Astrocyte (in vitro differentiated cells and primary cell): ENCODE results near the gene PTK6. TPM values are rescaled to one million over a fixed set of nuclear protein-coding genes. Genes with fewer than 3 reads are reported as not detected.

ENCODE experiments used
- DNase-seq: peaks from one replicate; pipeline ENCODE4 v3.0.0-alpha.2; 2010; ENCODE audit warnings: low read depth
- FAIRE-seq: peaks from 2 replicates; lab custom pipeline; 2011; peaks lifted over from hg19 to GRCh38; lab: Jason Lieb, UNC
- H2AFZ ChIP-seq: 2 replicates; pipeline ENCODE4 v1.6.0; 2012; ENCODE audit warnings: low read depth, low read length, inconsistent platforms
- H3K27ac ChIP-seq: 2 replicates; pipeline ENCODE4 v1.5.1; 2011; ENCODE audit warnings: low read depth, low read length, inconsistent platforms
- H3K27me3 ChIP-seq: 2 replicates; pipeline ENCODE4 v1.6.0; 2011; ENCODE audit warnings: low read length, inconsistent platforms; ENCODE audit not compliant: insufficient read depth
- H3K36me3 ChIP-seq: 2 replicates; pipeline ENCODE4 v1.5.1; 2011; ENCODE audit warnings: low read length, inconsistent platforms; ENCODE audit not compliant: insufficient read depth
- H3K4me1 ChIP-seq: 2 replicates; pipeline ENCODE4 v1.5.1; 2011; ENCODE audit warnings: low read length, inconsistent platforms; ENCODE audit not compliant: insufficient read depth
- H3K4me2 ChIP-seq: 2 replicates; pipeline ENCODE4 v1.6.0; 2012; ENCODE audit warnings: low read length, inconsistent platforms
- H3K4me3 ChIP-seq: 2 replicates; pipeline ENCODE4 v1.5.1; 2011; ENCODE audit warnings: low read depth, mild to moderate bottlenecking, low read length, inconsistent platforms; ENCODE audit not compliant: insufficient read depth
- H3K79me2 ChIP-seq: 2 replicates; pipeline ENCODE4 v1.6.0; 2012; ENCODE audit warnings: mild to moderate bottlenecking, low read length, inconsistent platforms; ENCODE audit not compliant: insufficient read depth
- H3K9ac ChIP-seq: 2 replicates; pipeline ENCODE4 v1.6.0; 2012; ENCODE audit warnings: mild to moderate bottlenecking, low read length, inconsistent platforms
- H3K9me3 ChIP-seq: 2 replicates; pipeline ENCODE4 v1.5.1; 2012; ENCODE audit warnings: low read depth, mild to moderate bottlenecking, low read length, inconsistent platforms; ENCODE audit not compliant: insufficient read depth
- H4K20me1 ChIP-seq: 2 replicates; pipeline ENCODE4 v1.6.0; 2012; ENCODE audit warnings: low read length, inconsistent platforms; ENCODE audit not compliant: insufficient read depth
- H3K27ac Mint-ChIP-seq: one replicate; pipeline ENCODE4 v1.8.0; 2021; ENCODE audit warnings: mild to moderate bottlenecking, mixed read lengths; ENCODE audit not compliant: unreplicated experiment
- H3K27me3 Mint-ChIP-seq: one replicate; pipeline ENCODE4 v1.8.0; 2021; ENCODE audit warnings: low read depth, mixed read lengths; ENCODE audit not compliant: unreplicated experiment
- H3K36me3 Mint-ChIP-seq: one replicate; pipeline ENCODE4 v1.8.0; 2021; ENCODE audit warnings: low read depth, mixed read lengths; ENCODE audit not compliant: unreplicated experiment
- H3K4me1 Mint-ChIP-seq: one replicate; pipeline ENCODE4 v1.8.0; 2021; ENCODE audit warnings: low read depth, mixed read lengths; ENCODE audit not compliant: unreplicated experiment
- H3K4me3 Mint-ChIP-seq: one replicate; pipeline ENCODE4 v1.8.0; 2021; ENCODE audit warnings: mild to moderate bottlenecking, moderate library complexity, mixed read lengths; ENCODE audit not compliant: unreplicated experiment
- H3K9me3 Mint-ChIP-seq: one replicate; pipeline ENCODE4 v1.8.0; 2021; ENCODE audit warnings: mild to moderate bottlenecking, mixed read lengths; ENCODE audit not compliant: unreplicated experiment
- EZH2 ChIP-seq: IDR thresholded peaks from 2 replicates; pipeline ENCODE4 v1.6.1; 2012; ENCODE audit warnings: mild to moderate bottlenecking, low read length, inconsistent platforms; ENCODE audit not compliant: insufficient read depth
- total RNA-seq: library from RNA; stranded (reverse); gene quantifications from 2 replicates; pipeline ENCODE4 v1.2.1, GENCODE V29; 2021
- TF ChIP-seq, protein P1 (sequence below): IDR thresholded peaks from 2 replicates; pipeline ENCODE4 v1.5.1; 2011; ENCODE audit warnings: low read depth, mild to moderate bottlenecking, inconsistent platforms, low read length, moderate library complexity; ENCODE audit not compliant: insufficient read depth

Gene PTK6
- total RNA-seq, 1 donor from 2014 or later: 0.18 TPM

DNA sequence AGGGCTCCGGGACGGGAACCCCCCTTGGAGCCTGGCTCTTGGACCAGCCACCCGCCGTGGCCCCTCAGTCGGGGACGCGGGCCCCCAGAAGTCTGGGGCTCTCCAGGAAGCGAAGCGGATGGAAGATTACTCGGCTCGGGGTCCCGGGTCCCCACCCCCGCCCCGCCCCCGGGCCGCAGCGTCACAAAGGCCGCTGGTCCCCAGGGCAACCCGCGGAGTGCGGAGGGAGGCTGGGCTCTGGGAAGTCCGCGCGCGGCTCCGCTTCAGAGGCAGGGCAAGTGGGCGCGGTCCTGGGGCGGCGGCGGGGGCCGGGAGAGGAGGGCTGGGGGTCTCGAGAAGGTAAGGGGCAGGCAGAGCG lies 16.7 kb upstream of the PTK6 start, which contains the start of gene FNDC11:
Gene FNDC11 (plus strand): TSS at position 227 of the 358 bp plus-strand sequence. CDS start 1,505 bp downstream, outside the sequence.
- peak within 1 kb of the TSS; percentile 56 for H3K4me3 ChIP-seq
- H3K36me3 Mint-ChIP-seq: no peaks in the 10 kb centered on the region
- TF ChIP-seq EZH2: peak; percentile 0
- TF ChIP-seq, protein P1, sequence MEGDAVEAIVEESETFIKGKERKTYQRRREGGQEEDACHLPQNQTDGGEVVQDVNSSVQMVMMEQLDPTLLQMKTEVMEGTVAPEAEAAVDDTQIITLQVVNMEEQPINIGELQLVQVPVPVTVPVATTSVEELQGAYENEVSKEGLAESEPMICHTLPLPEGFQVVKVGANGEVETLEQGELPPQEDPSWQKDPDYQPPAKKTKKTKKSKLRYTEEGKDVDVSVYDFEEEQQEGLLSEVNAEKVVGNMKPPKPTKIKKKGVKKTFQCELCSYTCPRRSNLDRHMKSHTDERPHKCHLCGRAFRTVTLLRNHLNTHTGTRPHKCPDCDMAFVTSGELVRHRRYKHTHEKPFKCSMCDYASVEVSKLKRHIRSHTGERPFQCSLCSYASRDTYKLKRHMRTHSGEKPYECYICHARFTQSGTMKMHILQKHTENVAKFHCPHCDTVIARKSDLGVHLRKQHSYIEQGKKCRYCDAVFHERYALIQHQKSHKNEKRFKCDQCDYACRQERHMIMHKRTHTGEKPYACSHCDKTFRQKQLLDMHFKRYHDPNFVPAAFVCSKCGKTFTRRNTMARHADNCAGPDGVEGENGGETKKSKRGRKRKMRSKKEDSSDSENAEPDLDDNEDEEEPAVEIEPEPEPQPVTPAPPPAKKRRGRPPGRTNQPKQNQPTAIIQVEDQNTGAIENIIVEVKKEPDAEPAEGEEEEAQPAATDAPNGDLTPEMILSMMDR: no peak
- peak within 1 kb of the TSS; percentile 71 for H2AFZ ChIP-seq
- H3K4me2 ChIP-seq: peak within 1 kb of the TSS; percentile 87
- DNase-seq (no peak), FAIRE-seq (no peak)
- H3K4me3 Mint-ChIP-seq: peak within 1 kb of the TSS; percentile 57
- no peaks in the 10 kb centered on the region for H3K79me2 ChIP-seq
- H3K27ac Mint-ChIP-seq: peak within 1 kb of the TSS; percentile 41
- no peaks in the 10 kb centered on the region for H3K9me3 ChIP-seq
- H3K4me1 ChIP-seq: no peaks in the 10 kb centered on the region
- peak within 1 kb of the TSS; percentile 52 for H3K9ac ChIP-seq
- no peaks in the 10 kb centered on the region for H4K20me1 ChIP-seq
- H3K36me3 ChIP-seq: no peaks in the 10 kb centered on the region
- no peaks in the 10 kb centered on the region for H3K4me1 Mint-ChIP-seq
- H3K27ac ChIP-seq: no peak within 1 kb of the TSS
- no peaks in the 10 kb centered on the region for H3K9me3 Mint-ChIP-seq
- no peaks in the 10 kb centered on the region for H3K27me3 ChIP-seq
- no peaks in the 10 kb centered on the region for H3K27me3 Mint-ChIP-seq

DNA sequence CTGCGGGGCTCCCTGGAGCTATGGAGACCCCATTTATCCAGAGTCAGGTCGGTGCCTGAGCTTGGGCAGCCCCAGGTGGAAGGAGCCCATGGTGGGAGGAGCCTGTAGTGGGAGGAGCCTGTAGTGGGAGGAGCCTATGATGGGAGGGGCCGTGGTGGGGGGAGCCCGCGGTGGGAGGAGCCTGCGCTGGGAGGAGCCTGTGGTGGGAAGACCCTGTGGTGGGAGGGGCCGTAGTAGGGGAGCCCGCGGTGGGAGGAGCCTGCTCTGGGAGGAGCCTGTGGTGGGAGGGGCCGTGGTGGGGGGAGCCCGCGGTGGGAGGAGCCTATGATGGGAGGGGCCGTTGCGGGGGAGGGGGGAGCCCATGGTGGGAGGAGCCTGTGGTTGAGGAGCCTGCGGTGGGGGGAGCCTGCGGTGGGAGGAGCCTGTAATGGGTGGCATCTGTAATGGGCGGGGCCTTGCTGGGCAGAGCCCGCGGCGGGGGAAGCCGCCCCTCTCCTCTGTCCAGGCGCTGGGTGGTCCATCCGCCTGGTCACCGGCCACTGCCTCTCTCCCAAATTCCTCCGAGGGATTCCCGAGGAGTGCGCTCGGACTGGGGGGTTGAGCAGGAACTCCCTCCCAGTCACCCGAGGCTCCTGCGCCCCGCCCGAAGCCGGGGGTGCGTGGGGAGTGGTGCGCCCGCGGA lies 16.2 kb upstream of the PTK6 start:
- Histone ChIP-seq H3K9me3 (no peaks in the 10 kb centered on the region), H3K4me3 (peak overlapping the region; percentile 56), H3K27me3 (no peaks in the 10 kb centered on the region), H3K27ac (no peak overlapping the region), H3K79me2 (no peaks in the 10 kb centered on the region), H3K4me2 (peak overlapping the region; percentile 87), H3K36me3 (no peaks in the 10 kb centered on the region), H3K9ac (peak overlapping the region; percentile 52), H4K20me1 (no peaks in the 10 kb centered on the region), H2AFZ (peak overlapping the region; percentile 71), H3K4me1 (no peaks in the 10 kb centered on the region)
- H3K4me1 Mint-ChIP-seq: no peaks in the 10 kb centered on the region
- FAIRE-seq (no peak), DNase-seq (peak; percentile 34)
- no peak for TF ChIP-seq EZH2
- TF ChIP-seq, protein P1: no peak
- H3K4me3 Mint-ChIP-seq: no peak overlapping the region
- peak overlapping the region; percentile 41 for H3K27ac Mint-ChIP-seq
- H3K27me3 Mint-ChIP-seq: no peaks in the 10 kb centered on the region
- H3K9me3 Mint-ChIP-seq: no peaks in the 10 kb centered on the region
- no peaks in the 10 kb centered on the region for H3K36me3 Mint-ChIP-seq
